ENCODE data around the gene LAMP2. TPM values are rescaled to one million over a fixed set of nuclear protein-coding genes. Genes with fewer than 3 reads are reported as not detected.

LAMP2 gene
- total RNA-seq (145 TPM), polyA plus RNA-seq (ENCODE audit: insufficient read depth, low read depth, low replicate concordance) (91.2 TPM)
- long read RNA-seq, donor 1, full-length matches to known transcripts, result 36 of 42 reads
- long read RNA-seq, donor 1, partial matches to known transcripts, result 6 of 42 reads
- long read RNA-seq, donor 1, other reads (novel, unspliced or antisense), result 0 of 42 reads
- long read RNA-seq, donor 2, full-length matches to known transcripts, result 49 of 54 reads
- long read RNA-seq, donor 2, partial matches to known transcripts, result 5 of 54 reads
- long read RNA-seq, donor 2, other reads (novel, unspliced or antisense), result 0 of 54 reads
- long read RNA-seq, donor 3, full-length matches to known transcripts, result 60 of 82 reads
- long read RNA-seq, donor 3, partial matches to known transcripts, result 22 of 82 reads
- long read RNA-seq, donor 3, other reads (novel, unspliced or antisense), result 0 of 82 reads
- long read RNA-seq, donor 4, full-length matches to known transcripts, result 45 of 45 reads
- long read RNA-seq, donor 4, partial matches to known transcripts, result 0 of 45 reads
- long read RNA-seq, donor 4, other reads (novel, unspliced or antisense), result 0 of 45 reads
- long read RNA-seq, donor 5, full-length matches to known transcripts, result 5 of 5 reads
- long read RNA-seq, donor 5, partial matches to known transcripts, result 0 of 5 reads
- long read RNA-seq, donor 5, other reads (novel, unspliced or antisense), result 0 of 5 reads
- long read RNA-seq, donor 6, full-length matches to known transcripts, result 40 of 51 reads
- long read RNA-seq, donor 6, partial matches to known transcripts, result 11 of 51 reads
- long read RNA-seq, donor 6, other reads (novel, unspliced or antisense), result 0 of 51 reads
- long read RNA-seq, donor 7, full-length matches to known transcripts, result 234 of 262 reads
- long read RNA-seq, donor 7, partial matches to known transcripts, result 11 of 262 reads
- long read RNA-seq, donor 7, other reads (novel, unspliced or antisense), result 17 of 262 reads
- long read RNA-seq, donor 8, full-length matches to known transcripts, result 23 of 29 reads
- long read RNA-seq, donor 8, partial matches to known transcripts, result 6 of 29 reads
- long read RNA-seq, donor 8, other reads (novel, unspliced or antisense), result 0 of 29 reads
- long read RNA-seq, donor 9, full-length matches to known transcripts, result 22 of 22 reads
- long read RNA-seq, donor 9, partial matches to known transcripts, result 0 of 22 reads
- long read RNA-seq, donor 9, other reads (novel, unspliced or antisense), result 0 of 22 reads
- long read RNA-seq, donor 10, full-length matches to known transcripts, result 35 of 43 reads
- long read RNA-seq, donor 10, partial matches to known transcripts, result 8 of 43 reads
- long read RNA-seq, donor 10, other reads (novel, unspliced or antisense), result 0 of 43 reads

DNA sequence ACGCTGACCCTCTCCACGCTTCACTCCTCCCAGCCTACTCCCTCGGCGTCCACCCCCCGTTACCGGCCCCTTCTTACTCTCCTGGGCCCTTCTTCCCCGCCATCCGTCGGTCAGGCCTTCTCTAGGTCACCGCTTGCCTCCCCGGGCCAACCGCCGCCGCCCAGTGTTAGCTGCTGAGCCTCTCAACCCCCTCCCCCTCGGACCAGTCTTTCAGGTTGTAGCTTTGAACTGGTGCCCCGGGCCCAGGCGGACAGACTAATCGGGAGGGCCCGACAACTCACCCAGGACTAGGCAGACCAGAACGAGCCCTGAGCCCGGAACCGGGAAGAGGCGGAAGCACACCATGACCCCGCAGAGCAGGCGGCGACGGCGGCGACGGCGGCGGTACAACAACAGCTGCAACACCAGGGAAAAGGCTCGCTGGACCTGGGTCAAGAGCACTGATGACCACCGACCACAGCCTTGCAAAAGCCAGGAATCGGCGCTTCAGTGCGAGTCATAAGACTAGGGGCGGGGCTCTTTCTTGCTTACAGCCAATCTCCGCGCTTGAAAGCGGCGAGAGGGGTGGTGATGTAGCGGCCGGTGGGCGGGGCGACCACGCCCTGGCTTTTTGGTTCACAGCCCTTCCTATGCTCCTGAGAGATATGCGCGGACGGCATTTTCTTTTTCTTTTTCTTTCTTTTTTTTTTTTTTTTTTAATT is at the start of gene LAMP2:
TSS of gene LAMP2 (minus strand) at position 472 of the 701 bp plus-strand sequence. CDS start at position 345, 127 bp downstream.
- FAIRE-seq (peak; percentile 50), DNase-seq (peak; percentile 91 to 95 (median 93))
- no peaks in the 10 kb centered on the region for H3K27me3 ChIP-seq (ENCODE audit: control insufficient read depth, insufficient read depth, low read length)
- peaks cover 0 to 3% (median 0%) of the 10 kb centered on the region in 3 donors for H3K4me1 ChIP-seq (ENCODE audit: control insufficient read depth in 2 of 3, insufficient read depth in 2 of 3, low read depth in 1 of 3, low read length in 3 of 3)
- peak within 1 kb of the TSS; percentile 93 to 94 for H3K27ac ChIP-seq (ENCODE audit: low read depth in 2 of 2, low read length in 2 of 2)
- H3K9me3 ChIP-seq (ENCODE audit: control insufficient read depth in 2 of 3, insufficient read depth in 1 of 3, low read length in 3 of 3), result no peaks in the 10 kb centered on the region
- no peaks in the 10 kb centered on the region for H3K36me3 ChIP-seq (ENCODE audit: control insufficient read depth in 2 of 3, insufficient read depth in 3 of 3, low read length in 3 of 3)
- H3K4me3 ChIP-seq (ENCODE audit: low read length in 3 of 3), result peak within 1 kb of the TSS; percentile 84 to 89 (median 88)
- TF ChIP-seq, protein P1, sequence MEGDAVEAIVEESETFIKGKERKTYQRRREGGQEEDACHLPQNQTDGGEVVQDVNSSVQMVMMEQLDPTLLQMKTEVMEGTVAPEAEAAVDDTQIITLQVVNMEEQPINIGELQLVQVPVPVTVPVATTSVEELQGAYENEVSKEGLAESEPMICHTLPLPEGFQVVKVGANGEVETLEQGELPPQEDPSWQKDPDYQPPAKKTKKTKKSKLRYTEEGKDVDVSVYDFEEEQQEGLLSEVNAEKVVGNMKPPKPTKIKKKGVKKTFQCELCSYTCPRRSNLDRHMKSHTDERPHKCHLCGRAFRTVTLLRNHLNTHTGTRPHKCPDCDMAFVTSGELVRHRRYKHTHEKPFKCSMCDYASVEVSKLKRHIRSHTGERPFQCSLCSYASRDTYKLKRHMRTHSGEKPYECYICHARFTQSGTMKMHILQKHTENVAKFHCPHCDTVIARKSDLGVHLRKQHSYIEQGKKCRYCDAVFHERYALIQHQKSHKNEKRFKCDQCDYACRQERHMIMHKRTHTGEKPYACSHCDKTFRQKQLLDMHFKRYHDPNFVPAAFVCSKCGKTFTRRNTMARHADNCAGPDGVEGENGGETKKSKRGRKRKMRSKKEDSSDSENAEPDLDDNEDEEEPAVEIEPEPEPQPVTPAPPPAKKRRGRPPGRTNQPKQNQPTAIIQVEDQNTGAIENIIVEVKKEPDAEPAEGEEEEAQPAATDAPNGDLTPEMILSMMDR (IDR thresholded peaks at IDR 0.05; ENCODE audit: borderline replicate concordance, extremely low read depth, insufficient read depth), result no peak
- H3K9ac ChIP-seq (ENCODE audit: low read length in 3 of 3), result peak within 1 kb of the TSS; percentile 81 to 87 (median 82)
- intact Hi-C loops (cut with DNase I), result no loop called here

- intact Hi-C loops (cut with DNase I), result no loop called here
- no peaks in the 10 kb centered on the region for H3K27me3 ChIP-seq (ENCODE audit: control insufficient read depth, insufficient read depth, low read length)
- H3K36me3 ChIP-seq (ENCODE audit: control insufficient read depth in 2 of 3, insufficient read depth in 3 of 3, low read length in 3 of 3), result no peaks in the 10 kb centered on the region
- FAIRE-seq (peak; percentile 17), DNase-seq (no peak)
- no peaks in the 10 kb centered on the region for H3K9me3 ChIP-seq (ENCODE audit: control insufficient read depth in 2 of 3, insufficient read depth in 1 of 3, low read length in 3 of 3)
- H3K4me3 ChIP-seq (ENCODE audit: low read length in 3 of 3), result no peak overlapping the region
- H3K9ac ChIP-seq (ENCODE audit: low read length in 3 of 3), result no peak overlapping the region
- TF ChIP-seq, protein P1 (IDR thresholded peaks at IDR 0.05; ENCODE audit: borderline replicate concordance, extremely low read depth, insufficient read depth), result no peak
- H3K27ac ChIP-seq (ENCODE audit: low read depth in 2 of 2, low read length in 2 of 2), result no peak overlapping the region
- peaks cover 0 to 2% (median 0%) of the 10 kb centered on the region in 3 donors for H3K4me1 ChIP-seq (ENCODE audit: control insufficient read depth in 2 of 3, insufficient read depth in 2 of 3, low read depth in 1 of 3, low read length in 3 of 3)
Measured at GRCh38 chrX:120517936-120518335, 48.8 kb upstream of the LAMP2 start.

DNA sequence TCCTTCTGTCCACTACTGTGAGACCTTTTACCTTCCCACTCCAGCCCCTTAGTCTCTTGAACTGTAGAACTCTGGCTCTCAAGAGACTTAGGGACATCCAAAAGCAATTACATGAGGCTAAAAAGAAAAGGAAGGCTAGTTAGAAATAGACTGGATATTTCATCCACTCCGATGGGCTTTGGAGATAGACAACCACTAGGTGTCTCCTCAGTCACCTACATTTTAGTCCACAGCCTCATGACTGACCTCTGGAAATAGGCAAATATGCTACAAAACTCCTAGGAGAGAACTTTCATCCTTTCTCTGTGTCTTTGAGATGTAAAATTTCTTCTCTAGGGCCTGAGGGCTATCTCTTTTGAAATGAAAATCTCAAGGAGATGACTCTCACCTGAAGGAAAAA is 45.1 kb upstream of the LAMP2 start:
- Histone ChIP-seq H3K27ac (ENCODE audit: low read depth in 2 of 2, low read length in 2 of 2) (no peak overlapping the region), H3K9me3 (ENCODE audit: control insufficient read depth in 2 of 3, insufficient read depth in 1 of 3, low read length in 3 of 3) (no peaks in the 10 kb centered on the region), H3K4me1 (ENCODE audit: control insufficient read depth in 2 of 3, insufficient read depth in 2 of 3, low read depth in 1 of 3, low read length in 3 of 3) (peaks cover 0 to 7% (median 0%) of the 10 kb centered on the region in 3 donors), H3K27me3 (ENCODE audit: control insufficient read depth, insufficient read depth, low read length) (no peaks in the 10 kb centered on the region), H3K9ac (ENCODE audit: low read length in 3 of 3) (no peak overlapping the region), H3K4me3 (ENCODE audit: low read length in 3 of 3) (no peak overlapping the region), H3K36me3 (ENCODE audit: control insufficient read depth in 2 of 3, insufficient read depth in 3 of 3, low read length in 3 of 3) (no peaks in the 10 kb centered on the region)
- TF ChIP-seq, protein P1 (IDR thresholded peaks at IDR 0.05; ENCODE audit: borderline replicate concordance, extremely low read depth, insufficient read depth), result peak; percentile 24
- DNase-seq (peak in 1 of 5 donors; percentile 4), FAIRE-seq (no peak)
- intact Hi-C loops (cut with DNase I), result no loop called here

Measured in kidney (tissue), 22 donors.